RWPE2 (cell line): Measurements from ENCODE around the gene LELP1.

ENCODE experiments used
- ATAC-seq: fragments of 200-7000 bp; cut with Tn5 transposase; 3 replicates; pipeline ENCODE4 v1.9.1; 2021; ENCODE audit warnings: low read depth
- DNase-seq: peaks from one replicate; pipeline ENCODE4 v3.0.0-alpha.2; 2020; ENCODE audit warnings: low spot score
- H3K27ac ChIP-seq: fragments of 450-650 bp; 2 replicates; pipeline ENCODE4 v1.5.1; 2017; ENCODE audit warnings: mild to moderate bottlenecking; ENCODE audit not compliant: poor library complexity, severe bottlenecking
- H3K27me3 ChIP-seq: fragments of 250-450 bp; sonication (Bioruptor Pico); 2 replicates; pipeline ENCODE4 v1.5.1; 2021; ENCODE audit warnings: mild to moderate bottlenecking, moderate library complexity; ENCODE audit not compliant: insufficient read depth, poor library complexity, severe bottlenecking
- H3K36me3 ChIP-seq: fragments of 250-450 bp; sonication (Bioruptor Pico); 2 replicates; pipeline ENCODE4 v1.5.1; 2020; ENCODE audit warnings: low read depth, mild to moderate bottlenecking, moderate library complexity
- H3K4me1 ChIP-seq: fragments of 250-450 bp; sonication (Bioruptor Pico); 2 replicates; pipeline ENCODE4 v1.5.1; 2021; ENCODE audit warnings: mild to moderate bottlenecking, moderate library complexity; ENCODE audit not compliant: insufficient read depth, poor library complexity, severe bottlenecking
- H3K4me3 ChIP-seq: fragments of 250-450 bp; sonication (Bioruptor Pico); 2 replicates; pipeline ENCODE4 v1.5.1; 2021; ENCODE audit warnings: mild to moderate bottlenecking, moderate library complexity; ENCODE audit not compliant: severe bottlenecking
- H3K9me3 ChIP-seq: fragments of 250-450 bp; sonication (Bioruptor Pico); 2 replicates; pipeline ENCODE4 v1.5.1; 2021; ENCODE audit warnings: mild to moderate bottlenecking, moderate library complexity; ENCODE audit not compliant: severe bottlenecking
- CTCF ChIP-seq: fragments of 450-650 bp; IDR thresholded peaks from one replicate; pipeline ENCODE4 v1.5.1; 2017; ENCODE audit warnings: mild to moderate bottlenecking, moderate library complexity; ENCODE audit not compliant: poor library complexity, severe bottlenecking

LELP1 gene

GRCh38 chr1:153245466-153245865 is 42.2 kb downstream of the LELP1 start:
- Histone ChIP-seq H3K27ac (no peak overlapping the region), H3K27me3 (no peaks in the 10 kb centered on the region), H3K4me1 (no peaks in the 10 kb centered on the region), H3K9me3 (no peaks in the 10 kb centered on the region), H3K36me3 (no peaks in the 10 kb centered on the region), H3K4me3 (no peak overlapping the region)
- TF ChIP-seq CTCF, result no peak
- DNase-seq (no peak), ATAC-seq (no peak)

GRCh38 chr1:153246018-153246417 is 42.8 kb downstream of the LELP1 start:
- Histone ChIP-seq H3K36me3 (no peaks in the 10 kb centered on the region), H3K9me3 (no peaks in the 10 kb centered on the region), H3K27me3 (no peaks in the 10 kb centered on the region), H3K4me1 (no peaks in the 10 kb centered on the region), H3K27ac (no peak overlapping the region), H3K4me3 (no peak overlapping the region)
- ATAC-seq, result no peak
- no peak for DNase-seq
- no peak for TF ChIP-seq CTCF

- Histone ChIP-seq H3K27me3 (no peaks in the 10 kb centered on the region), H3K9me3 (no peaks in the 10 kb centered on the region), H3K36me3 (no peaks in the 10 kb centered on the region), H3K4me1 (no peaks in the 10 kb centered on the region), H3K27ac (no peak overlapping the region), H3K4me3 (no peak overlapping the region)
- TF ChIP-seq CTCF, result no peak
- DNase-seq (no peak), ATAC-seq (no peak)
Observed at GRCh38 chr1:153246825-153247224, 43.6 kb downstream of the LELP1 start.

- H3K36me3 ChIP-seq, result no peaks in the 10 kb centered on the region
- no peaks in the 10 kb centered on the region for H3K9me3 ChIP-seq
- no peak for DNase-seq
- no peaks in the 10 kb centered on the region for H3K27me3 ChIP-seq
- H3K4me3 ChIP-seq, result no peak overlapping the region
- ATAC-seq, result no peak
- H3K27ac ChIP-seq, result no peak overlapping the region
- TF ChIP-seq CTCF, result no peak
- H3K4me1 ChIP-seq, result no peaks in the 10 kb centered on the region
Observed at GRCh38 chr1:153248176-153248879, 45.1 kb downstream of the LELP1 start.

- Histone ChIP-seq H3K36me3 (no peaks in the 10 kb centered on the region), H3K4me3 (no peak overlapping the region), H3K27ac (no peak overlapping the region), H3K27me3 (no peaks in the 10 kb centered on the region), H3K4me1 (no peaks in the 10 kb centered on the region), H3K9me3 (no peaks in the 10 kb centered on the region)
- ATAC-seq (no peak), DNase-seq (no peak)
- no peak for TF ChIP-seq CTCF
Observed at GRCh38 chr1:153250166-153250565, 46.9 kb downstream of the LELP1 start.
